BJ (cell line): ENCODE data around the gene LDLRAD4. TPM values are rescaled to one million over a fixed set of nuclear protein-coding genes. Genes with fewer than 3 reads are reported as not detected.

Experiments
- CTCF ChIA-PET: fragments of 350-600 bp; formaldehyde crosslinking; extraction: SDS; loops from one replicate; lab custom pipeline; 2021; ENCODE audit warnings: antibody characterized with exemption, inconsistent platforms; lab: Yijun Ruan, JAX
- POLR2A ChIA-PET: fragments of 300-600 bp; sonication (Branson Sonifier 250); formaldehyde crosslinking; extraction: SDS; loops from one replicate; lab custom pipeline; 2021; ENCODE audit warnings: antibody characterized with exemption; lab: Charles Lee
- DNase-seq: peaks from one replicate; pipeline ENCODE4 v3.0.0-alpha.2; 2011; ENCODE audit warnings: low read depth
- H3K27me3 ChIP-seq: 2 replicates; pipeline ENCODE4 v1.6.0; 2011; ENCODE audit warnings: low read length; ENCODE audit not compliant: control insufficient read depth, insufficient read depth
- H3K36me3 ChIP-seq: 2 replicates; pipeline ENCODE4 v1.5.1; 2011; ENCODE audit warnings: low read length; ENCODE audit not compliant: control insufficient read depth, insufficient read depth
- H3K4me3 ChIP-seq: 2 replicates; pipeline ENCODE4 v1.5.1; 2011; ENCODE audit warnings: low read depth, mild to moderate bottlenecking, control low read depth, low read length
- CTCF ChIP-seq: IDR thresholded peaks from 2 replicates; pipeline ENCODE4 v1.5.1; 2011; ENCODE audit warnings: low read depth, mild to moderate bottlenecking, control low read depth, inconsistent platforms, low read length, moderate library complexity; ENCODE audit not compliant: insufficient read depth
- polyA plus RNA-seq: library from polyadenylated mRNA; depleted of rRNA; stranded (reverse); fragments of >200 nt; gene quantifications from 2 replicates; pipeline ENCODE4 v1.2.3, GENCODE V29; 2011

The LDLRAD4 gene
- polyA plus RNA-seq, 1 experiment = not detected

GRCh38 chr18:13386891-13387801 is 168.6 kb downstream of the LDLRAD4 start:
- no peak for DNase-seq
- Histone ChIP-seq H3K27me3 (no peaks in the 10 kb centered on the region), H3K4me3 (no peak overlapping the region), H3K36me3 (no peaks in the 10 kb centered on the region)
- POLR2A ChIA-PET = no interaction called here
- no peak for TF ChIP-seq CTCF
- CTCF ChIA-PET = no interaction called here

DNA sequence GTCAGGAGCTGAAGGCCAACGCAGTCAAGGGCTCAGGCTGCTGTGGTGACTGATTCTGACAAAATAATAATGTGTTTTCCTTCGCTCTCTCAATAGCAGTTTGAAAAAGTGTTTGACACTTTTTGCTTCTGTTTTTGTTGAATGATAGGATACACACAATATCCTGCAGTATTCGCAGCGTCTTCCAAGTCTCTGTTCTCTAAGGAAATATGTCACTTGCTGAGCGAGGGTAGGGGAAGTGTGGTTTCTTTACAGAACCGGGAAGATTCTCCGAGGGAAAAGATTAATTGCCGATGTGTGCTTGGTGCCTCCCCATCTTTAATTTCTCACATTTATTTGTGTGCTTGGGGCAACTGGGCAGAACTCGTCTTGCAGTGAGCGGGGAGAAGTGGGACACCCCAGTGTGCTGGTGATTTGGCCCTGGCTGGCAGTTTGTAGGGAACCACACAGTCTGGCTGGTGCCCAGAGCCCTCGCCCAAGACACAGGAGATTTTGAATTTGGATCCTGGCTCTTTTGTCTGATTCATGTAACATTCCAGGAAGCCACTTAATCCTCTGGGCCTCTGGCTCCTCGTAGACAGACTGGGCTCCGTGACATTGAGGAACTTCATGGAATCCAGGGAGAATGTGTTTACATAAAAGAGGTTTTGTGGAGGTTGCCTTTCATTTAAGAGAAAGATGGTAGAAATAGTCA is 169.4 kb downstream of the LDLRAD4 start:
- no peaks in the 10 kb centered on the region for H3K27me3 ChIP-seq
- no peaks in the 10 kb centered on the region for H3K36me3 ChIP-seq
- ChIA-PET CTCF (no interaction called here), POLR2A (no interaction called here)
- no peak overlapping the region for H3K4me3 ChIP-seq
- peak; percentile 23 for DNase-seq
- no peak for TF ChIP-seq CTCF

- Histone ChIP-seq H3K4me3 (no peak overlapping the region), H3K36me3 (no peaks in the 10 kb centered on the region), H3K27me3 (no peaks in the 10 kb centered on the region)
- no peak for DNase-seq
- no peak for TF ChIP-seq CTCF
- CTCF ChIA-PET = no interaction called here
- POLR2A ChIA-PET = no interaction called here
Observed at GRCh38 chr18:13388586-13389490, 170.3 kb downstream of the LDLRAD4 start.

- TF ChIP-seq CTCF = no peak
- POLR2A ChIA-PET = no interaction called here
Observed at GRCh38 chr18:13389491-13390131, 171.1 kb downstream of the LDLRAD4 start.

More at GRCh38 chr18:13389491-13390131, 171.1 kb downstream of the LDLRAD4 start:
- DNase-seq = no peak
- no peaks in the 10 kb centered on the region for H3K27me3 ChIP-seq
- H3K4me3 ChIP-seq = no peak overlapping the region
- no peaks in the 10 kb centered on the region for H3K36me3 ChIP-seq
- CTCF ChIA-PET = no interaction called here
